Keratinocyte (primary cell): Measurements from ENCODE around the gene ERFL. TPM values are rescaled to one million over a fixed set of nuclear protein-coding genes. Genes with fewer than 3 reads are reported as not detected.
A peak's percentile ranks its signal among the peaks of the same experiment; 100 is the strongest.

Experiments
- DNase-seq: peaks from one replicate; pipeline ENCODE4 v3.0.0-alpha.2; 2011; ENCODE audit warnings: low read depth, missing footprints, low spot score
- FAIRE-seq: peaks from 2 replicates; lab custom pipeline; 2011; peaks lifted over from hg19 to GRCh38; lab: Jason Lieb, UNC
- H2AFZ ChIP-seq: 2 replicates; pipeline ENCODE4 v1.6.0; 2012; ENCODE audit warnings: low read length, control low read depth, inconsistent platforms; ENCODE audit not compliant: control insufficient read depth
- H3K27ac ChIP-seq: 2 replicates; pipeline ENCODE4 v1.5.1; 2011; ENCODE audit warnings: low read length; ENCODE audit not compliant: control insufficient read depth, insufficient read depth
- H3K27me3 ChIP-seq: 3 replicates; pipeline ENCODE4 v1.6.0; 2011; ENCODE audit warnings: low read length; ENCODE audit not compliant: control insufficient read depth, insufficient read depth; ENCODE audit errors: extremely low read depth
- H3K36me3 ChIP-seq, 2 experiments: 2 replicates in 1 of 2; 3 replicates in 1 of 2; pipeline ENCODE4 v1.5.1; 2011; ENCODE audit warnings: low read length in 2 of 2, mild to moderate bottlenecking in 1 of 2; ENCODE audit not compliant: control insufficient read depth in 2 of 2, insufficient read depth in 2 of 2; ENCODE audit errors: extremely low read depth in 1 of 2
- H3K4me1 ChIP-seq: 3 replicates; pipeline ENCODE4 v1.5.1; 2011; ENCODE audit warnings: low read length; ENCODE audit not compliant: control insufficient read depth, insufficient read depth; ENCODE audit errors: extremely low read depth
- H3K4me2 ChIP-seq: 3 replicates; pipeline ENCODE4 v1.6.0; 2011; ENCODE audit warnings: low read depth, low read length; ENCODE audit not compliant: control insufficient read depth, insufficient read depth; ENCODE audit errors: extremely low read depth
- H3K4me3 ChIP-seq, 3 experiments: fragments of 200-600 bp in 1 of 3; sonication (generic) in 1 of 3; 2 replicates in 2 of 3; 3 replicates in 1 of 3; pipeline ENCODE4 v1.5.1; 2011 to 2016; ENCODE audit warnings: low read length in 3 of 3, mild to moderate bottlenecking in 3 of 3, control low read depth in 2 of 3, inconsistent platforms in 1 of 3, low read depth in 1 of 3, mixed read lengths in 1 of 3, mixed run types in 1 of 3, moderate library complexity in 1 of 3; ENCODE audit not compliant: control insufficient read depth in 2 of 3, insufficient read depth in 2 of 3; ENCODE audit errors: extremely low read depth in 1 of 3
- H3K79me2 ChIP-seq: 2 replicates; pipeline ENCODE4 v1.6.0; 2012; ENCODE audit warnings: low read length; ENCODE audit not compliant: control insufficient read depth, insufficient read depth
- H3K9ac ChIP-seq: 3 replicates; pipeline ENCODE4 v1.6.0; 2011; ENCODE audit warnings: low read length; ENCODE audit not compliant: control insufficient read depth, insufficient read depth; ENCODE audit errors: extremely low read depth
- H3K9me1 ChIP-seq: 3 replicates; pipeline ENCODE4 v1.6.0; 2011; ENCODE audit warnings: low read length; ENCODE audit not compliant: control insufficient read depth, insufficient read depth; ENCODE audit errors: extremely low read depth
- H3K9me3 ChIP-seq: 2 replicates; pipeline ENCODE4 v1.5.1; 2012; ENCODE audit warnings: low read depth, low read length; ENCODE audit not compliant: control insufficient read depth
- H4K20me1 ChIP-seq: 3 replicates; pipeline ENCODE4 v1.6.0; 2011; ENCODE audit warnings: low read length; ENCODE audit not compliant: control insufficient read depth, insufficient read depth; ENCODE audit errors: extremely low read depth
- CTCF ChIP-seq, 3 experiments: IDR thresholded peaks in 1 of 3; conservative IDR thresholded peaks in 1 of 3; optimal IDR thresholded peaks in 1 of 3; 2 replicates in 2 of 3; 3 replicates in 1 of 3; pipeline versions ENCODE3 to v1.5.1; 2011; ENCODE audit warnings: low read length in 3 of 3, mild to moderate bottlenecking in 3 of 3, moderate library complexity in 2 of 3, control low read depth in 1 of 3, inconsistent platforms in 1 of 3; ENCODE audit not compliant: insufficient read depth in 2 of 3; ENCODE audit errors: extremely low read depth in 1 of 3
- EZH2 ChIP-seq: IDR thresholded peaks from one replicate; pipeline ENCODE4 v1.6.1; 2012; ENCODE audit warnings: inconsistent platforms, mild to moderate bottlenecking, low read length, moderate library complexity
- dilution Hi-C: fragments of 300-500 bp; cut with MboI; formaldehyde crosslinking; loops from one replicate; pipeline ENCODE4 v1.7.0; 2020; ENCODE audit warnings: low sequenced_read_pairs; ENCODE audit not compliant: extremely low pct_ligation_motif_present
- polyA minus RNA-seq, 3 experiments: library from RNA; depleted of rRNA, polyadenylated mRNA; stranded (reverse); fragments of >200 nt; gene quantifications; 1 replicate in 1 of 3; 2 replicates in 1 of 3; 3 replicates in 1 of 3; pipeline ENCODE4 v1.2.3, GENCODE V29; 2011
- polyA plus RNA-seq, 5 experiments: library from polyadenylated mRNA; depleted of rRNA in 3 of 5; stranded (reverse) in 3 of 5; stranded (forward) in 1 of 5; unstranded in 1 of 5; fragments of >200 nt; gene quantifications; 1 replicate in 1 of 5; 2 replicates in 3 of 5; 3 replicates in 1 of 5; pipeline versions ENCODE4 v1.2.1 to v1.2.3, GENCODE V29; 2011 to 2012; ENCODE audit warnings: missing spikeins in 2 of 5, low read depth in 1 of 5, low replicate concordance in 1 of 5

ERFL gene
- not detected in 3 replicates for polyA plus RNA-seq
- not detected for polyA plus RNA-seq (2011; ENCODE audit: low read depth)
- polyA plus RNA-seq (2011; cell fraction: cytosol; rRNA removed): not detected in 2 replicates
- 0.15 TPM in 1 of 2 replicates, not detected in the other for polyA plus RNA-seq (2011; cell fraction: nucleus; rRNA removed)
- 0.31 TPM in 1 of 2 replicates, not detected in the other for polyA plus RNA-seq (2012; ENCODE audit: low replicate concordance)
- not detected in 3 replicates for polyA minus RNA-seq
- polyA minus RNA-seq (2011; cell fraction: cytosol; rRNA and poly(A)+ RNA removed): not detected
- polyA minus RNA-seq (2011; cell fraction: nucleus; rRNA and poly(A)+ RNA removed): not detected in 2 replicates

GRCh38 chr19:41928221-41928683, at the start of gene ERFL:
Gene ERFL (minus strand): TSS chr19:41928449. CDS start chr19:41912919, 15,530 bp downstream.
- Histone ChIP-seq H4K20me1 (peaks cover 6% of the 10 kb centered on the region), H3K9me1 (no peaks in the 10 kb centered on the region), H3K4me2 (peak within 1 kb of the TSS; percentile 91), H3K79me2 (no peaks in the 10 kb centered on the region), H3K36me3 (no peaks in the 10 kb centered on the region), H3K9ac (no peak within 1 kb of the TSS), H3K4me1 (peaks cover 6% of the 10 kb centered on the region), H3K27ac (no peak within 1 kb of the TSS), H3K27me3 (peaks cover 93% of the 10 kb centered on the region), H3K9me3 (no peaks in the 10 kb centered on the region), H3K4me3 (peak within 1 kb of the TSS; percentile 29 to 62 (median 56)), H2AFZ (peak within 1 kb of the TSS; percentile 80)
- peak in 1 of 3 experiments; percentile 13 for TF ChIP-seq CTCF (optimal IDR thresholded peaks at IDR 0.05 in 1 of 3, IDR thresholded peaks at IDR 0.05 in 1 of 3, conservative IDR thresholded peaks at IDR 0.05 in 1 of 3; ENCODE audit: extremely low read depth in 1 of 3, insufficient read depth in 2 of 3, low read length in 3 of 3)
- no peak for TF ChIP-seq EZH2
- DNase-seq (no peak), FAIRE-seq (no peak)
- dilution Hi-C loops: no loop called here

GRCh38 chr19:41977916-41978315, 49.7 kb upstream of the ERFL start:
- TF ChIP-seq CTCF (optimal IDR thresholded peaks at IDR 0.05 in 1 of 3, IDR thresholded peaks at IDR 0.05 in 1 of 3, conservative IDR thresholded peaks at IDR 0.05 in 1 of 3; ENCODE audit: extremely low read depth in 1 of 3, insufficient read depth in 2 of 3, low read length in 3 of 3) (no peak), EZH2 (no peak)
- Histone ChIP-seq H3K9ac (no peak overlapping the region), H3K4me2 (no peak overlapping the region), H3K4me3 (no peak overlapping the region), H3K36me3 (no peaks in the 10 kb centered on the region), H3K27ac (no peak overlapping the region), H2AFZ (no peak overlapping the region), H3K9me1 (no peaks in the 10 kb centered on the region), H4K20me1 (no peaks in the 10 kb centered on the region), H3K9me3 (no peaks in the 10 kb centered on the region), H3K27me3 (no peaks in the 10 kb centered on the region), H3K4me1 (peaks cover 6% of the 10 kb centered on the region), H3K79me2 (no peaks in the 10 kb centered on the region)
- FAIRE-seq (no peak), DNase-seq (no peak)
- dilution Hi-C loops: no loop called here
